ENCODE measurements around the gene BAG1. TPM values are rescaled to one million over a fixed set of nuclear protein-coding genes. Genes with fewer than 3 reads are reported as not detected.

BAG1 gene
- total RNA-seq, 1 experiment from 2014 or later, result 103 TPM

GRCh38 chr9:33241298-33241697 lies 23.2 kb downstream of the BAG1 start:
- BruUV-seq (replicated peaks), result no TSS peak
- ATAC-seq, result no peak
- Histone ChIP-seq H3K4me2 (ENCODE audit: low read length) (no peak overlapping the region), H4K20me1 (ENCODE audit: low read length) (no peaks in the 10 kb centered on the region), H3K9ac (ENCODE audit: low read length) (no peak overlapping the region), H3K27me3 (ENCODE audit: low read length) (no peaks in the 10 kb centered on the region), H3K9me2 (replicated peaks; ENCODE audit: low read length) (no peaks in the 10 kb centered on the region), H3K4me1 (ENCODE audit: insufficient read depth, low read length) (no peaks in the 10 kb centered on the region), H3K27ac (ENCODE audit: low read length) (no peak overlapping the region), H3F3A (ENCODE audit: low read length, unreplicated experiment) (no peaks in the 10 kb centered on the region), H3K79me2 (ENCODE audit: low read length) (no peaks in the 10 kb centered on the region), H3K36me3 (ENCODE audit: low read depth, low read length) (no peaks in the 10 kb centered on the region), H3K4me3 (ENCODE audit: low read length) (no peak overlapping the region), H2AFZ (ENCODE audit: low read length) (no peak overlapping the region), H3K9me3 (ENCODE audit: low read length) (no peaks in the 10 kb centered on the region)
- POLR2A ChIA-PET (ENCODE audit: unreplicated experiment), result no interaction called here
- intact Hi-C loops (cut with micrococcal nuclease), result no loop called here
- CTCF ChIA-PET, result no interaction called here
- TF ChIP-seq EZH2phosphoT487 (IDR thresholded peaks at IDR 0.05; ENCODE audit: borderline replicate concordance, low read length), result no peak
- TF ChIP-seq, protein P1, sequence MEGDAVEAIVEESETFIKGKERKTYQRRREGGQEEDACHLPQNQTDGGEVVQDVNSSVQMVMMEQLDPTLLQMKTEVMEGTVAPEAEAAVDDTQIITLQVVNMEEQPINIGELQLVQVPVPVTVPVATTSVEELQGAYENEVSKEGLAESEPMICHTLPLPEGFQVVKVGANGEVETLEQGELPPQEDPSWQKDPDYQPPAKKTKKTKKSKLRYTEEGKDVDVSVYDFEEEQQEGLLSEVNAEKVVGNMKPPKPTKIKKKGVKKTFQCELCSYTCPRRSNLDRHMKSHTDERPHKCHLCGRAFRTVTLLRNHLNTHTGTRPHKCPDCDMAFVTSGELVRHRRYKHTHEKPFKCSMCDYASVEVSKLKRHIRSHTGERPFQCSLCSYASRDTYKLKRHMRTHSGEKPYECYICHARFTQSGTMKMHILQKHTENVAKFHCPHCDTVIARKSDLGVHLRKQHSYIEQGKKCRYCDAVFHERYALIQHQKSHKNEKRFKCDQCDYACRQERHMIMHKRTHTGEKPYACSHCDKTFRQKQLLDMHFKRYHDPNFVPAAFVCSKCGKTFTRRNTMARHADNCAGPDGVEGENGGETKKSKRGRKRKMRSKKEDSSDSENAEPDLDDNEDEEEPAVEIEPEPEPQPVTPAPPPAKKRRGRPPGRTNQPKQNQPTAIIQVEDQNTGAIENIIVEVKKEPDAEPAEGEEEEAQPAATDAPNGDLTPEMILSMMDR (conservative IDR thresholded peaks at IDR 0.05; ENCODE audit: low read depth, low read length), result no peak
- no peak for DNase-seq

GRCh38 chr9:33239921-33240320 lies 24.6 kb downstream of the BAG1 start, which contains the start of gene SPINK4:
Gene SPINK4 (plus strand): TSS chr9:33240167. CDS start chr9:33240209, 42 bp downstream.
- intact Hi-C loops (cut with micrococcal nuclease), result no loop called here
- Histone ChIP-seq H3K9me2 (replicated peaks; ENCODE audit: low read length) (no peaks in the 10 kb centered on the region), H3K9me3 (ENCODE audit: low read length) (no peaks in the 10 kb centered on the region), H3K4me3 (ENCODE audit: low read length) (no peak within 1 kb of the TSS), H3K4me1 (ENCODE audit: insufficient read depth, low read length) (peaks cover 3% of the 10 kb centered on the region), H4K20me1 (ENCODE audit: low read length) (no peaks in the 10 kb centered on the region), H2AFZ (ENCODE audit: low read length) (no peak within 1 kb of the TSS), H3K36me3 (ENCODE audit: low read depth, low read length) (no peaks in the 10 kb centered on the region), H3K79me2 (ENCODE audit: low read length) (no peaks in the 10 kb centered on the region), H3F3A (ENCODE audit: low read length, unreplicated experiment) (no peaks in the 10 kb centered on the region), H3K4me2 (ENCODE audit: low read length) (no peak within 1 kb of the TSS), H3K27ac (ENCODE audit: low read length) (no peak within 1 kb of the TSS), H3K27me3 (ENCODE audit: low read length) (no peaks in the 10 kb centered on the region), H3K9ac (ENCODE audit: low read length) (no peak within 1 kb of the TSS)
- ChIA-PET POLR2A (ENCODE audit: unreplicated experiment) (no interaction called here), CTCF (no interaction called here)
- DNase-seq, result no peak
- ATAC-seq, result no peak
- no TSS peak for BruUV-seq (replicated peaks)
- TF ChIP-seq, protein P1 (conservative IDR thresholded peaks at IDR 0.05; ENCODE audit: low read depth, low read length), result no peak
- TF ChIP-seq EZH2phosphoT487 (IDR thresholded peaks at IDR 0.05; ENCODE audit: borderline replicate concordance, low read length), result no peak
- TF ChIP-seq EZH2 (IDR thresholded peaks at IDR 0.05; ENCODE audit: low read length, unreplicated experiment), result no peak

- Histone ChIP-seq H3K36me3 (ENCODE audit: low read depth, low read length) (no peaks in the 10 kb centered on the region), H2AFZ (ENCODE audit: low read length) (no peak overlapping the region), H3K79me2 (ENCODE audit: low read length) (no peaks in the 10 kb centered on the region), H3K27me3 (ENCODE audit: low read length) (no peaks in the 10 kb centered on the region), H3K4me3 (ENCODE audit: low read length) (no peak overlapping the region), H3K9ac (ENCODE audit: low read length) (no peak overlapping the region), H3F3A (ENCODE audit: low read length, unreplicated experiment) (no peaks in the 10 kb centered on the region), H3K27ac (ENCODE audit: low read length) (no peak overlapping the region), H3K4me1 (ENCODE audit: insufficient read depth, low read length) (peaks cover 34% of the 10 kb centered on the region), H3K4me2 (ENCODE audit: low read length) (no peak overlapping the region), H3K9me3 (ENCODE audit: low read length) (no peaks in the 10 kb centered on the region), H3K9me2 (replicated peaks; ENCODE audit: low read length) (no peaks in the 10 kb centered on the region), H4K20me1 (ENCODE audit: low read length) (no peaks in the 10 kb centered on the region)
- intact Hi-C loops (cut with micrococcal nuclease), result no loop called here
- DNase-seq (no peak), ATAC-seq (no peak)
- ChIA-PET CTCF (no interaction called here), POLR2A (ENCODE audit: unreplicated experiment) (no interaction called here)
- no peak for TF ChIP-seq EZH2phosphoT487 (IDR thresholded peaks at IDR 0.05; ENCODE audit: borderline replicate concordance, low read length)
- no peak for TF ChIP-seq EZH2 (IDR thresholded peaks at IDR 0.05; ENCODE audit: low read length, unreplicated experiment)
- TF ChIP-seq, protein P1 (conservative IDR thresholded peaks at IDR 0.05; ENCODE audit: low read depth, low read length), result no peak
- BruUV-seq (replicated peaks), result no TSS peak
These were observed 27.9 kb downstream of the BAG1 start for GRCh38 chr9:33236571-33236970.
